Osteocyte (in vitro differentiated cells): Measurements from ENCODE around the gene ABAT. TPM values are rescaled to one million over a fixed set of nuclear protein-coding genes. Genes with fewer than 3 reads are reported as not detected.

Source experiments
- DNase-seq: peaks from one replicate; pipeline ENCODE4 v3.0.0; 2021; ENCODE audit warnings: mixed read lengths; ENCODE audit not compliant: unreplicated experiment; ENCODE audit errors: extremely low spot score
- H3K27ac Mint-ChIP-seq: one replicate; pipeline ENCODE4 v1.8.0; 2021; ENCODE audit warnings: mild to moderate bottlenecking, mixed read lengths; ENCODE audit not compliant: unreplicated experiment
- H3K27me3 Mint-ChIP-seq: one replicate; pipeline ENCODE4 v1.8.0; 2021; ENCODE audit warnings: mixed read lengths; ENCODE audit not compliant: unreplicated experiment
- H3K36me3 Mint-ChIP-seq: one replicate; pipeline ENCODE4 v1.8.0; 2021; ENCODE audit warnings: mixed read lengths; ENCODE audit not compliant: unreplicated experiment
- H3K4me1 Mint-ChIP-seq: one replicate; pipeline ENCODE4 v1.8.0; 2021; ENCODE audit warnings: mixed read lengths; ENCODE audit not compliant: unreplicated experiment
- H3K4me3 Mint-ChIP-seq: one replicate; pipeline ENCODE4 v1.8.0; 2021; ENCODE audit warnings: mild to moderate bottlenecking, moderate library complexity, mixed read lengths; ENCODE audit not compliant: unreplicated experiment
- H3K9me3 Mint-ChIP-seq: one replicate; pipeline ENCODE4 v1.8.0; 2021; ENCODE audit warnings: mixed read lengths; ENCODE audit not compliant: unreplicated experiment
- CTCF ChIP-seq: fragments of 200-600 bp; sonication (generic); IDR thresholded peaks from 2 replicates; pipeline ENCODE4 v1.5.0; 2021; ENCODE audit warnings: antibody characterized with exemption, mild to moderate bottlenecking, moderate library complexity
- total RNA-seq: library from RNA; stranded (reverse); gene quantifications from 2 replicates; pipeline ENCODE4 v1.2.1, GENCODE V29; 2021

ABAT gene
- total RNA-seq, 1 donor from 2014 or later: 3.0 TPM

DNA sequence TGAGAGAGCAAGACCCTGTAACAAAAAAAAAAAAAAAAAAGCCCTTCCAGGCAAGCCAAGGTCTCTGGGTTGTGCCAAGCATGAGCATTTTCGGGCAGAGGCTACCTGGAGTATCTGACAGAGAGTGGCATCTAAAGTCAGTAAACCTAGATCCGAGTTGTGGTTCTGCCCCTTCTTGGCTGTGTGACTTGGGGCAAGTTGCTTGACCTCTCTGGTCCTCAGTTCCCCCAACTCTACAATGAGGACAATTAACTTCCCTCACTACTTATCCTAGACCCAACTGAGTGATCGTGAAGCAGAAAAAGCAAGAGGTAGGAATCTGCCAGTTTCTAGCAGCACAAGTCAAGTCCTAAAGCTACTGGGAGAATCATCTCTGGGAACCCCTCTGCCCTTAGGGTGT, 88.7 kb downstream of the ABAT start:
- H3K27me3 Mint-ChIP-seq: no peaks in the 10 kb centered on the region
- no peaks in the 10 kb centered on the region for H3K36me3 Mint-ChIP-seq
- TF ChIP-seq CTCF: no peak
- no peak overlapping the region for H3K27ac Mint-ChIP-seq
- no peak for DNase-seq
- no peak overlapping the region for H3K4me3 Mint-ChIP-seq
- no peaks in the 10 kb centered on the region for H3K9me3 Mint-ChIP-seq
- H3K4me1 Mint-ChIP-seq: no peaks in the 10 kb centered on the region

DNA sequence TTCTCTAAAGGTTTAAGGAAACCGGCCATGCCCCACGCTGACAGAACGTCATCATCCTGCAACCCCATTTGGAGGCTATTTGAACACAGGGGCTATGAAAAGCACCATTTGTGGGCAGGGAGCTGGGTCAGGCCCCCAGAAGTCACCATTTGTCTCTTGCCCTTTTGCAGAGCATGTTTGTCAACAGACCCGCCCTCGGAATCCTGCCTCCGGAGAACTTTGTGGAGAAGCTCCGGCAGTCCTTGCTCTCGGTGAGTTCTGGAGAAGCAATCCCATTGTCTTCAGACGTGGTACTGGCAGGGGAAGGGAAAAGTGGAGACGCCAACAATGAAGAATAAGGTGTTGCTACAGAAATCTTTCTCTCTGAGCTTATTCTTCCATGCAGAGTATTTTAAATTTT, 89.5 kb downstream of the ABAT start:
- Mint-ChIP-seq H3K27ac (no peak overlapping the region), H3K27me3 (no peaks in the 10 kb centered on the region), H3K4me3 (no peak overlapping the region), H3K4me1 (no peaks in the 10 kb centered on the region), H3K9me3 (no peaks in the 10 kb centered on the region), H3K36me3 (no peaks in the 10 kb centered on the region)
- DNase-seq: no peak
- TF ChIP-seq CTCF: no peak

GRCh38 chr16:8764525-8765250, 90.3 kb downstream of the ABAT start:
- no peak for DNase-seq
- no peak overlapping the region for H3K4me3 Mint-ChIP-seq
- no peak overlapping the region for H3K27ac Mint-ChIP-seq
- H3K27me3 Mint-ChIP-seq: no peaks in the 10 kb centered on the region
- H3K4me1 Mint-ChIP-seq: no peaks in the 10 kb centered on the region
- no peak for TF ChIP-seq CTCF
- no peaks in the 10 kb centered on the region for H3K36me3 Mint-ChIP-seq
- no peaks in the 10 kb centered on the region for H3K9me3 Mint-ChIP-seq

GRCh38 chr16:8767176-8767575, 92.8 kb downstream of the ABAT start:
- no peaks in the 10 kb centered on the region for H3K36me3 Mint-ChIP-seq
- no peak for DNase-seq
- H3K27ac Mint-ChIP-seq: no peak overlapping the region
- H3K4me3 Mint-ChIP-seq: no peak overlapping the region
- H3K9me3 Mint-ChIP-seq: no peaks in the 10 kb centered on the region
- no peaks in the 10 kb centered on the region for H3K4me1 Mint-ChIP-seq
- TF ChIP-seq CTCF: no peak
- no peaks in the 10 kb centered on the region for H3K27me3 Mint-ChIP-seq

DNA sequence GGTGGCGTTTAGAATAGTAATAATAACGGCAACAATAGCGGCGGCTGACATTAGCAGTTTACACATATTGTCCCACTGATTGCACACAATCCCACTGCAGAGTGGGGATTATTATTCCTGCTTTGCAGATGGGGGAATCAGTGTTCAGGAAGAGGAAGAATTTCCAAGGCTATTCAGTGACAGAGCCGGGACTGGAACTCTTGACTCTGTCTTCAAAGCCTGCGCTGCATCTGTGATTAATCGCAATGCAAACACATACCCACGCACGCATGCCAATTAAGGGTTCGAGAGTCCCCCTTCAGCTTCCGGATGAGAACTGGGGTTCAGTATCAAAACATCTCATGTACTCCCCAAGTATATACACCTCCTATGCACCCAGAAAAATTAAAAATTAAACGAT, 93.9 kb downstream of the ABAT start:
- DNase-seq: no peak
- H3K27ac Mint-ChIP-seq: no peak overlapping the region
- TF ChIP-seq CTCF: no peak
- no peaks in the 10 kb centered on the region for H3K36me3 Mint-ChIP-seq
- no peak overlapping the region for H3K4me3 Mint-ChIP-seq
- H3K27me3 Mint-ChIP-seq: no peaks in the 10 kb centered on the region
- H3K9me3 Mint-ChIP-seq: no peaks in the 10 kb centered on the region
- no peaks in the 10 kb centered on the region for H3K4me1 Mint-ChIP-seq
